Measurements from ENCODE around the gene AXIN2.
A peak's percentile ranks its signal among the peaks of the same experiment; 100 is the strongest.

The AXIN2 gene

GRCh38 chr17:65565559-65565958 is 4.1 kb upstream of the AXIN2 start:
- Histone ChIP-seq H3K4me3 (IDR thresholded peaks at IDR 0.05; ENCODE audit: insufficient read depth, low read depth, low read length) (no peak overlapping the region), H3K27ac (no peak overlapping the region), H3K4me2 (no peak overlapping the region), H3K9ac (no peak overlapping the region), H2AFZ (ENCODE audit: low read depth) (no peak overlapping the region), H3K27me3 (ENCODE audit: insufficient read depth, low read depth) (no peaks in the 10 kb centered on the region; the same call in 1 of the 2 replicates), H3K36me3 (ENCODE audit: insufficient read depth) (no peaks in the 10 kb centered on the region), H3K79me2 (ENCODE audit: insufficient read depth, low read depth) (no peaks in the 10 kb centered on the region), H4K20me1 (ENCODE audit: insufficient read depth) (no peaks in the 10 kb centered on the region), H3K4me1 (ENCODE audit: low read depth, poor library complexity, severe bottlenecking) (peaks cover 6% of the 10 kb centered on the region)
- TF ChIP-seq, protein P1, sequence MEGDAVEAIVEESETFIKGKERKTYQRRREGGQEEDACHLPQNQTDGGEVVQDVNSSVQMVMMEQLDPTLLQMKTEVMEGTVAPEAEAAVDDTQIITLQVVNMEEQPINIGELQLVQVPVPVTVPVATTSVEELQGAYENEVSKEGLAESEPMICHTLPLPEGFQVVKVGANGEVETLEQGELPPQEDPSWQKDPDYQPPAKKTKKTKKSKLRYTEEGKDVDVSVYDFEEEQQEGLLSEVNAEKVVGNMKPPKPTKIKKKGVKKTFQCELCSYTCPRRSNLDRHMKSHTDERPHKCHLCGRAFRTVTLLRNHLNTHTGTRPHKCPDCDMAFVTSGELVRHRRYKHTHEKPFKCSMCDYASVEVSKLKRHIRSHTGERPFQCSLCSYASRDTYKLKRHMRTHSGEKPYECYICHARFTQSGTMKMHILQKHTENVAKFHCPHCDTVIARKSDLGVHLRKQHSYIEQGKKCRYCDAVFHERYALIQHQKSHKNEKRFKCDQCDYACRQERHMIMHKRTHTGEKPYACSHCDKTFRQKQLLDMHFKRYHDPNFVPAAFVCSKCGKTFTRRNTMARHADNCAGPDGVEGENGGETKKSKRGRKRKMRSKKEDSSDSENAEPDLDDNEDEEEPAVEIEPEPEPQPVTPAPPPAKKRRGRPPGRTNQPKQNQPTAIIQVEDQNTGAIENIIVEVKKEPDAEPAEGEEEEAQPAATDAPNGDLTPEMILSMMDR (conservative IDR thresholded peaks at IDR 0.05; ENCODE audit: low read depth, low read length), result no peak

DNA sequence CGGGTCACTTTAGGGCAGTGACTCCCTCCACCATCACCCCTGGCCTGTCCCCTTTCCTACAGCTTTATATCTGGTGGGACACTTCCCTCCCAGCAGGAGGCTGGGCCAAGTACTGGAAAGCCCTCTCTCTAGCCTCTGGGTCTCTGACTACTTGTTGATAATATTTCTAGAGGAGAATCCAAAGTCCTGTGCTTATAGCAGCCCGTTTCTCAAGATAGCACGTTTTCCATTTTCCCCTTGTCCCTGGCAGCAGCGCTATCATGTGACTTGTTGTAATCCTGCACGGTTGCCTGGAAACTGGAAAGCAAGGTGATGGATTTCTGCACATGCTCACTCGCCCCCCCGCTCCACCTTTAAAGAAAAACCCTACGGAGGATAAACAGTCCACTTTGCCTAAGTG is 3.3 kb upstream of the AXIN2 start:
- Histone ChIP-seq H2AFZ (ENCODE audit: low read depth) (no peak overlapping the region), H4K20me1 (ENCODE audit: insufficient read depth) (no peaks in the 10 kb centered on the region), H3K4me2 (no peak overlapping the region), H3K4me1 (ENCODE audit: low read depth, poor library complexity, severe bottlenecking) (peaks cover 6% of the 10 kb centered on the region), H3K27ac (no peak overlapping the region), H3K9ac (no peak overlapping the region), H3K27me3 (ENCODE audit: insufficient read depth, low read depth) (no peaks in the 10 kb centered on the region; the same call in 1 of the 2 replicates), H3K79me2 (ENCODE audit: insufficient read depth, low read depth) (0 out of 2 replicates have a peak, but pooled peaks cover 1% of the 10 kb centered on the region), H3K4me3 (IDR thresholded peaks at IDR 0.05; ENCODE audit: insufficient read depth, low read depth, low read length) (no peak overlapping the region), H3K36me3 (ENCODE audit: insufficient read depth) (no peaks in the 10 kb centered on the region)
- TF ChIP-seq, protein P1 (conservative IDR thresholded peaks at IDR 0.05; ENCODE audit: low read depth, low read length), result no peak

- Histone ChIP-seq H3K27me3 (ENCODE audit: insufficient read depth, low read depth) (no peaks in the 10 kb centered on the region; the same call in 1 of the 2 replicates), H4K20me1 (ENCODE audit: insufficient read depth) (no peaks in the 10 kb centered on the region), H3K4me1 (ENCODE audit: low read depth, poor library complexity, severe bottlenecking) (peaks cover 13% of the 10 kb centered on the region), H3K36me3 (ENCODE audit: insufficient read depth) (no peaks in the 10 kb centered on the region), H3K4me3 (IDR thresholded peaks at IDR 0.05; ENCODE audit: insufficient read depth, low read depth, low read length) (no peak overlapping the region), H3K79me2 (ENCODE audit: insufficient read depth, low read depth) (peaks cover 15% of the 10 kb centered on the region; the same call in 1 of the 2 replicates), H2AFZ (ENCODE audit: low read depth) (peak overlapping the region; percentile 98), H3K9ac (no peak overlapping the region; the same call in 1 of the 2 replicates), H3K27ac (no peak overlapping the region), H3K4me2 (peak overlapping the region; percentile 86; the same call in 1 of the 2 replicates)
- TF ChIP-seq, protein P1 (conservative IDR thresholded peaks at IDR 0.05; ENCODE audit: low read depth, low read length), result no peak
Observed at GRCh38 chr17:65562206-65562531, 721 bp upstream of the AXIN2 start.

DNA sequence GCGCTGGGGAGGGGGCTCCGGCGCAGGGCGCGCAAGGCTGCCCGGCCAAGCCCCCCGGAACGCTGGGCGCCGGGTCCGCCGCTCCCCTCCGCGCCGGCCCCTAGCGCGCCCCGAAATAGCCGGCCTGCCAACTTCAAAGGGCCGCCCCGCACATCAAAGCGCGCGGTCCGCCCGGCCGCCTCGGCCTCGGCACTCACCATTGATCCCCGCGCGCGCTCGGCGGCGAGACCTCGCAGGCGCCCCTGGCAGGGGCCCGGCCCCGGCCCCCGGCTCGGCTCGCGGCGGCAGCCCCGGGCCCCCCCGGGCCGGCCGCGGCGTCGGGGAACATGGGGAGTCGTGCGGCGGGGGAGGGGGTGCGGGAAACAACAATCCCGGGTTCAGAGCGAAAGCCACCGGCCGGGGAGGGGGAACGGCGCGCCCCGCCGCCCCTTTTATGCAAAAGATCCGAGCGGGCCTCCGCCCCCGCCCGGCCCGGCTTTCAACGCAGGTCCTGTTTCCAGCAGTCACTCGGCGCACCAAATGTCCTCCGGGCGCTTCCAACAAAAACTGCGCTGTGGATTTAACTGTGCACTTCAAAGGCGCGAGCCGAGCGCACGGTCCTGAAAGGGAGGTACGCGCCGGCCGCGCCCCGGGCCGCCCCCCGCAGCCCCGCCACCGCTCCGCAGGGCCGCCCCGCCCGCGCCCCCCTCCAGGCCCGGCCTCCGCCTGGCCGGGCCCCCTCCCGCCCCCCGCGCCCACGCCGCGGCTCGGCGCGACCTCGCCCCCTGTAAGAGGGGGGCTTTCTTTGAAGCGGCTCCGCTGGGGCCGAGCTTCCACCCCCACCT is 608 bp downstream of the AXIN2 start:
- H3K27ac ChIP-seq, result peak overlapping the region; percentile 95

More for the DNA sequence above, 608 bp downstream of the AXIN2 start:
- Histone ChIP-seq H2AFZ (ENCODE audit: low read depth) (peak overlapping the region; percentile 91), H3K36me3 (ENCODE audit: insufficient read depth) (no peaks in the 10 kb centered on the region), H3K79me2 (ENCODE audit: insufficient read depth, low read depth) (peaks cover 15% of the 10 kb centered on the region; the same call in 1 of the 2 replicates), H3K4me3 (IDR thresholded peaks at IDR 0.05; ENCODE audit: insufficient read depth, low read depth, low read length) (no peak overlapping the region), H4K20me1 (ENCODE audit: insufficient read depth) (no peaks in the 10 kb centered on the region), H3K4me1 (ENCODE audit: low read depth, poor library complexity, severe bottlenecking) (peaks cover 20% of the 10 kb centered on the region), H3K9ac (peak overlapping the region; percentile 90), H3K4me2 (0 out of 2 replicates have a peak overlapping the region, but pooled peaks have one; percentile 39), H3K27me3 (ENCODE audit: insufficient read depth, low read depth) (no peaks in the 10 kb centered on the region; the same call in 1 of the 2 replicates)
- TF ChIP-seq, protein P1 (conservative IDR thresholded peaks at IDR 0.05; ENCODE audit: low read depth, low read length), result no peak
